Keratinocyte (primary cell): ENCODE data around the gene GLT6D1. TPM values are rescaled to one million over a fixed set of nuclear protein-coding genes. Genes with fewer than 3 reads are reported as not detected.

Experiments used
- DNase-seq: peaks from one replicate; pipeline ENCODE4 v3.0.0-alpha.2; 2011; ENCODE audit warnings: low read depth, missing footprints, low spot score
- FAIRE-seq: peaks from 2 replicates; lab custom pipeline; 2011; peaks lifted over from hg19 to GRCh38; lab: Jason Lieb, UNC
- H2AFZ ChIP-seq: 2 replicates; pipeline ENCODE4 v1.6.0; 2012; ENCODE audit warnings: low read length, control low read depth, inconsistent platforms; ENCODE audit not compliant: control insufficient read depth
- H3K27ac ChIP-seq: 2 replicates; pipeline ENCODE4 v1.5.1; 2011; ENCODE audit warnings: low read length; ENCODE audit not compliant: control insufficient read depth, insufficient read depth
- H3K27me3 ChIP-seq: 3 replicates; pipeline ENCODE4 v1.6.0; 2011; ENCODE audit warnings: low read length; ENCODE audit not compliant: control insufficient read depth, insufficient read depth; ENCODE audit errors: extremely low read depth
- H3K36me3 ChIP-seq, 2 experiments: 2 replicates in 1 of 2; 3 replicates in 1 of 2; pipeline ENCODE4 v1.5.1; 2011; ENCODE audit warnings: low read length in 2 of 2, mild to moderate bottlenecking in 1 of 2; ENCODE audit not compliant: control insufficient read depth in 2 of 2, insufficient read depth in 2 of 2; ENCODE audit errors: extremely low read depth in 1 of 2
- H3K4me1 ChIP-seq: 3 replicates; pipeline ENCODE4 v1.5.1; 2011; ENCODE audit warnings: low read length; ENCODE audit not compliant: control insufficient read depth, insufficient read depth; ENCODE audit errors: extremely low read depth
- H3K4me2 ChIP-seq: 3 replicates; pipeline ENCODE4 v1.6.0; 2011; ENCODE audit warnings: low read depth, low read length; ENCODE audit not compliant: control insufficient read depth, insufficient read depth; ENCODE audit errors: extremely low read depth
- H3K4me3 ChIP-seq, 3 experiments: fragments of 200-600 bp in 1 of 3; sonication (generic) in 1 of 3; 2 replicates in 2 of 3; 3 replicates in 1 of 3; pipeline ENCODE4 v1.5.1; 2011 to 2016; ENCODE audit warnings: low read length in 3 of 3, mild to moderate bottlenecking in 3 of 3, control low read depth in 2 of 3, inconsistent platforms in 1 of 3, low read depth in 1 of 3, mixed read lengths in 1 of 3, mixed run types in 1 of 3, moderate library complexity in 1 of 3; ENCODE audit not compliant: control insufficient read depth in 2 of 3, insufficient read depth in 2 of 3; ENCODE audit errors: extremely low read depth in 1 of 3
- H3K79me2 ChIP-seq: 2 replicates; pipeline ENCODE4 v1.6.0; 2012; ENCODE audit warnings: low read length; ENCODE audit not compliant: control insufficient read depth, insufficient read depth
- H3K9ac ChIP-seq: 3 replicates; pipeline ENCODE4 v1.6.0; 2011; ENCODE audit warnings: low read length; ENCODE audit not compliant: control insufficient read depth, insufficient read depth; ENCODE audit errors: extremely low read depth
- H3K9me1 ChIP-seq: 3 replicates; pipeline ENCODE4 v1.6.0; 2011; ENCODE audit warnings: low read length; ENCODE audit not compliant: control insufficient read depth, insufficient read depth; ENCODE audit errors: extremely low read depth
- H3K9me3 ChIP-seq: 2 replicates; pipeline ENCODE4 v1.5.1; 2012; ENCODE audit warnings: low read depth, low read length; ENCODE audit not compliant: control insufficient read depth
- H4K20me1 ChIP-seq: 3 replicates; pipeline ENCODE4 v1.6.0; 2011; ENCODE audit warnings: low read length; ENCODE audit not compliant: control insufficient read depth, insufficient read depth; ENCODE audit errors: extremely low read depth
- CTCF ChIP-seq, 3 experiments: IDR thresholded peaks in 1 of 3; conservative IDR thresholded peaks in 1 of 3; optimal IDR thresholded peaks in 1 of 3; 2 replicates in 2 of 3; 3 replicates in 1 of 3; pipeline versions ENCODE3 to v1.5.1; 2011; ENCODE audit warnings: low read length in 3 of 3, mild to moderate bottlenecking in 3 of 3, moderate library complexity in 2 of 3, control low read depth in 1 of 3, inconsistent platforms in 1 of 3; ENCODE audit not compliant: insufficient read depth in 2 of 3; ENCODE audit errors: extremely low read depth in 1 of 3
- EZH2 ChIP-seq: IDR thresholded peaks from one replicate; pipeline ENCODE4 v1.6.1; 2012; ENCODE audit warnings: inconsistent platforms, mild to moderate bottlenecking, low read length, moderate library complexity
- dilution Hi-C: fragments of 300-500 bp; cut with MboI; formaldehyde crosslinking; loops from one replicate; pipeline ENCODE4 v1.7.0; 2020; ENCODE audit warnings: low sequenced_read_pairs; ENCODE audit not compliant: extremely low pct_ligation_motif_present
- polyA plus RNA-seq, 5 experiments: library from polyadenylated mRNA; depleted of rRNA in 3 of 5; stranded (reverse) in 3 of 5; stranded (forward) in 1 of 5; unstranded in 1 of 5; fragments of >200 nt; gene quantifications; 1 replicate in 1 of 5; 2 replicates in 3 of 5; 3 replicates in 1 of 5; pipeline versions ENCODE4 v1.2.1 to v1.2.3, GENCODE V29; 2011 to 2012; ENCODE audit warnings: missing spikeins in 2 of 5, low read depth in 1 of 5, low replicate concordance in 1 of 5

Gene GLT6D1
- polyA plus RNA-seq, 1 donor (not counting 4 experiments of a cell fraction or from before 2014, with no cell fraction given): not detected

GRCh38 chr9:135665795-135666189 lies 26.5 kb upstream of the GLT6D1 start:
- Histone ChIP-seq H3K4me2 (no peak overlapping the region), H3K9me3 (no peaks in the 10 kb centered on the region), H3K27ac (no peak overlapping the region), H2AFZ (no peak overlapping the region), H4K20me1 (no peaks in the 10 kb centered on the region), H3K36me3 (no peaks in the 10 kb centered on the region), H3K79me2 (no peaks in the 10 kb centered on the region), H3K9me1 (no peaks in the 10 kb centered on the region), H3K4me1 (no peaks in the 10 kb centered on the region), H3K9ac (no peak overlapping the region), H3K27me3 (no peaks in the 10 kb centered on the region), H3K4me3 (no peak overlapping the region)
- TF ChIP-seq EZH2 (no peak), CTCF (optimal IDR thresholded peaks at IDR 0.05 in 1 of 3, IDR thresholded peaks at IDR 0.05 in 1 of 3, conservative IDR thresholded peaks at IDR 0.05 in 1 of 3; ENCODE audit: extremely low read depth in 1 of 3, insufficient read depth in 2 of 3, low read length in 3 of 3) (no peak)
- DNase-seq (no peak), FAIRE-seq (no peak)
- dilution Hi-C loops: no loop called here

GRCh38 chr9:135664801-135665794 lies 25.8 kb upstream of the GLT6D1 start:
- no peak for FAIRE-seq
- Histone ChIP-seq H3K27me3 (no peaks in the 10 kb centered on the region), H3K9ac (no peak overlapping the region), H3K9me1 (no peaks in the 10 kb centered on the region), H3K9me3 (no peaks in the 10 kb centered on the region), H3K4me3 (no peak overlapping the region), H3K4me2 (no peak overlapping the region), H3K27ac (no peak overlapping the region), H2AFZ (no peak overlapping the region), H3K79me2 (no peaks in the 10 kb centered on the region), H4K20me1 (no peaks in the 10 kb centered on the region), H3K4me1 (no peaks in the 10 kb centered on the region), H3K36me3 (no peaks in the 10 kb centered on the region)
- dilution Hi-C loops: no loop called here
- no peak for TF ChIP-seq EZH2
- TF ChIP-seq CTCF (optimal IDR thresholded peaks at IDR 0.05 in 1 of 3, IDR thresholded peaks at IDR 0.05 in 1 of 3, conservative IDR thresholded peaks at IDR 0.05 in 1 of 3; ENCODE audit: extremely low read depth in 1 of 3, insufficient read depth in 2 of 3, low read length in 3 of 3): no peak
- DNase-seq: no peak
